GM12874 (cell line): ENCODE measurements around the gene IL17RC.

Source experiments
- CTCF ChIP-seq: IDR thresholded peaks from 2 replicates; pipeline ENCODE4 v1.5.1; 2011; ENCODE audit warnings: low read depth, mild to moderate bottlenecking, control low read depth, low read length, moderate library complexity; ENCODE audit not compliant: insufficient read depth

The IL17RC gene

GRCh38 chr3:9909221-9910013, 7.5 kb upstream of the IL17RC start:
- no peak for TF ChIP-seq CTCF

GRCh38 chr3:9911863-9912262, 5.0 kb upstream of the IL17RC start:
- no peak for TF ChIP-seq CTCF

GRCh38 chr3:9912294-9912935, 4.5 kb upstream of the IL17RC start:
- no peak for TF ChIP-seq CTCF

- no peak for TF ChIP-seq CTCF
Measured at GRCh38 chr3:9913601-9914000, 3.3 kb upstream of the IL17RC start.

GRCh38 chr3:9914011-9914410, 2.9 kb upstream of the IL17RC start:
- TF ChIP-seq CTCF, result no peak

GRCh38 chr3:9914559-9915253, 2.2 kb upstream of the IL17RC start:
- no peak for TF ChIP-seq CTCF
